Cardiac atrium fibroblast (primary cell): ENCODE results near the gene P2RY2. TPM values are rescaled to one million over a fixed set of nuclear protein-coding genes. Genes with fewer than 3 reads are reported as not detected.

Experiments
- total RNA-seq: library from RNA; depleted of rRNA; stranded (reverse); fragments of >200 nt; gene quantifications from 2 replicates; pipeline ENCODE4 v1.2.3, GENCODE V29; 2015

Gene P2RY2
- not detected in 2 replicates for total RNA-seq

DNA sequence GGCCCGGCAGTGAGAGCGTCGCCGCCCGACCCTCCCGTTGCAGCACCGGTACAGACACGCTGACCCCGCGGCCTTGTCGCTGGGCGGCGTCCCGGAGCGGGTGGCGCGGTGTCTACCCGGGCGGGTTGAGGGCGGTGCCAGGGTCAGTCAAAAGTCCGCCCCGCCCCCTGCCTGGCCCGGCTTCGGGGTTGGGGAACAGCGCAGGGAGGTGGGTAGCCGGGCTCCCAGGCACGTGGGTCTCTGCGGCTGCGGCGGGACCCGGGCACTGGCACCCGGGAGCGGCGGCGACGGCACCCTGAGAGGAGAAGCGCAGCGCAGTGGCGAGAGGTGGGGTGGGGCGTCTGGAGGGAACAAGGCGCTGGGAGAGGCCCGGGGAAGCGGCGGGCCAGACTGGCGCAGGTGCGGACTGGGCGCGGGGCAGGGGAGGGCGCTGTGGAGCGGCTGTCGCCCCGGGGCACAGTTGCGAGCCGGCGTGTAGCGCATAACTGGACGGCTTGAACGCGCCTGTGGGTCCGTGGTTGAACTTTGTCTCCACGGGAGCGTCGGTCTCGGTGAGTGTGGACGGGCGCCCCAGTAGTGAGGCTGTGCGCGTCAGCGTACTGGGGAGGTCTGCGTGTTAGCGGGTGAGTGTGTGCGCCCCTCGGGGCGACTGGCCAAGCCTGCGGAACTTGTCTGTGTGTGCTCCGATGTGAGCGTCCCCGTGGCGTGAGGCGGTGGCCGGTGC lies at the start of gene P2RY2:
P2RY2 (plus strand) TSS at position 176 of the 724 bp plus-strand sequence. CDS start 15,879 bp downstream, outside the sequence.

DNA sequence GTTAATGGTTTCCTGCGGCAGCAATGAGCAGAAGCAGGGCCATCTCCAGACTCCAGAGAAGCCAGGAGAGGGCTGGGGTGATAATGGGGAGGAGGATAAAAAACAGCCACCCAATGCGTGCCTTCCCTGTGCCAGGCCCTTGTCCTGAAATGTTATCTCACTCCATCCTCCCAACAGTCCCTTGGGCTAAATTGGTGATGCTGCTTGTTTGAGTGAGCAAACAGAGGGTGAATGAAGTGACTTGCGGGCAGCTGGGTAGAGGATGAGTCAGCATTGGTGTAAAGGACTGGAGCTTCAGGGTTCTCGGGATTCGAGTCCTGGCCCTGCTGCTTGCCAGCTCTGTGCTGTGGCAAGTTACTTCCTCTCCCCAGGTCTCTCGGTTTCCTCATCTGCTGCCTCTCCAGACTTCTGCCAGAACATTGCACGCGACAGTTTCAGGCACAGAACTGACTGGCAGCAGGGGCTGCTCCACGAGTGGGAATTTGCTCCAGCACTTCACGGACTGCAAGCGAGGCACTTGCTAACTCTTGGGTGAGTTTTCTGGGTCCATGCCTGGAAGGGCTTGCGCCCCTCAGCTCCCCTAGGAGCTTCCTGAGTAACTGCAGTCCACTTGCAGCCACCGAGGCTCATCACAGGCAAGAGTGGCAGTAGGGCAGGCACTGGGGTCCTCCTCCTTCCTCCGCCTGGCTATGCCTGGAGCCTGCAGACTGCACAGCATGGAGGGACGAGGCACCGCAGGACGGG lies 54.0 kb downstream of the P2RY2 start, which contains the start of gene P2RY6:
P2RY6 (plus strand) TSS at position 403 of the 744 bp plus-strand sequence. CDS start 24,181 bp downstream, outside the sequence.

Other genes starting within 250 kb of the P2RY2 start
- gene FCHSD2, start 76.0 kb upstream of the P2RY2 start, total RNA-seq = 4.2 and 6.8 TPM in 2 replicates
- gene P2RY6, start 54.1 kb downstream of the P2RY2 start, total RNA-seq = 1.1 TPM in 1 of 2 replicates, not detected in the other
- gene ARHGEF17, start 90.0 kb downstream of the P2RY2 start, total RNA-seq = 18.6 and 22.6 TPM in 2 replicates
- 5.3 and 5.4 TPM in 2 replicates for gene RELT, start 158.1 kb downstream of the P2RY2 start, total RNA-seq